Nephron progenitor cell (in vitro differentiated cells): Measurements from ENCODE around the gene UBQLN3.

Experiments used
- DNase-seq: peaks from one replicate; pipeline ENCODE4 v3.0.0; 2021
- H3K27ac Mint-ChIP-seq: 2 replicates; pipeline ENCODE4 v1.8.0; 2021; ENCODE audit warnings: mild to moderate bottlenecking, moderate library complexity, mixed read lengths
- H3K27me3 Mint-ChIP-seq: 2 replicates; pipeline ENCODE4 v1.8.0; 2021; ENCODE audit warnings: mild to moderate bottlenecking, low read depth, mixed read lengths; ENCODE audit not compliant: poor library complexity
- H3K36me3 Mint-ChIP-seq: 2 replicates; pipeline ENCODE4 v1.8.0; 2021; ENCODE audit warnings: low read depth, mixed read lengths
- H3K4me1 Mint-ChIP-seq: 2 replicates; pipeline ENCODE4 v1.8.0; 2021; ENCODE audit warnings: mixed read lengths
- H3K4me3 Mint-ChIP-seq: 2 replicates; pipeline ENCODE4 v1.8.0; 2021; ENCODE audit warnings: mild to moderate bottlenecking, moderate library complexity, mixed read lengths
- H3K9me3 Mint-ChIP-seq: 2 replicates; pipeline ENCODE4 v1.8.0; 2021; ENCODE audit warnings: mild to moderate bottlenecking, moderate library complexity, mixed read lengths
- TF ChIP-seq, protein P1 (sequence below): fragments of 200-600 bp; sonication (generic); IDR thresholded peaks from 2 replicates; pipeline ENCODE4 v1.5.0; 2021; ENCODE audit warnings: antibody characterized with exemption

Gene UBQLN3

GRCh38 chr11:5528495-5528894 lies 18.7 kb upstream of the UBQLN3 start:
- H3K36me3 Mint-ChIP-seq, result no peaks in the 10 kb centered on the region
- no peaks in the 10 kb centered on the region for H3K9me3 Mint-ChIP-seq
- no peaks in the 10 kb centered on the region for H3K4me1 Mint-ChIP-seq

DNA sequence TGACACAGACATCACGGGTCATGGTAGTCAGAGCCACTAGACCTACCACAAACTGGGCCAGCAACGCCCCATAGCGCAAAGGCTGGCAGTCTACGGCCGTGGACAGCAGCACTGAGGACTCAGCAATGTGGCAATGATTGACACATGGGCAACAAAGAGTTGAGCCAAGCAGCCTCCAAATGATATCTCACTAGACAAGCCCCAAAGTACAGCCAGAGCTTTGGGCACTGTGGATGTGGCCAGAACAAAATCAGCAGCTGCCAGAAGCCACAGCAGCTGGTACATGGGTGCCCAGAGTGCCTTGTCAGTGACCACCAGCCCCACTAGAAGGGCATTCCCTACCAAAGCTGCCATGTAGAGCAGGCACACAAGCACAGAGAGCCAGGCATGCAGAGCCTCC lies 18.0 kb upstream of the UBQLN3 start:
- no peak overlapping the region for H3K27ac Mint-ChIP-seq
- H3K36me3 Mint-ChIP-seq, result no peaks in the 10 kb centered on the region
- no peaks in the 10 kb centered on the region for H3K4me1 Mint-ChIP-seq
- TF ChIP-seq, protein P1, sequence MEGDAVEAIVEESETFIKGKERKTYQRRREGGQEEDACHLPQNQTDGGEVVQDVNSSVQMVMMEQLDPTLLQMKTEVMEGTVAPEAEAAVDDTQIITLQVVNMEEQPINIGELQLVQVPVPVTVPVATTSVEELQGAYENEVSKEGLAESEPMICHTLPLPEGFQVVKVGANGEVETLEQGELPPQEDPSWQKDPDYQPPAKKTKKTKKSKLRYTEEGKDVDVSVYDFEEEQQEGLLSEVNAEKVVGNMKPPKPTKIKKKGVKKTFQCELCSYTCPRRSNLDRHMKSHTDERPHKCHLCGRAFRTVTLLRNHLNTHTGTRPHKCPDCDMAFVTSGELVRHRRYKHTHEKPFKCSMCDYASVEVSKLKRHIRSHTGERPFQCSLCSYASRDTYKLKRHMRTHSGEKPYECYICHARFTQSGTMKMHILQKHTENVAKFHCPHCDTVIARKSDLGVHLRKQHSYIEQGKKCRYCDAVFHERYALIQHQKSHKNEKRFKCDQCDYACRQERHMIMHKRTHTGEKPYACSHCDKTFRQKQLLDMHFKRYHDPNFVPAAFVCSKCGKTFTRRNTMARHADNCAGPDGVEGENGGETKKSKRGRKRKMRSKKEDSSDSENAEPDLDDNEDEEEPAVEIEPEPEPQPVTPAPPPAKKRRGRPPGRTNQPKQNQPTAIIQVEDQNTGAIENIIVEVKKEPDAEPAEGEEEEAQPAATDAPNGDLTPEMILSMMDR, result no peak
- H3K4me3 Mint-ChIP-seq, result no peak overlapping the region
- H3K27me3 Mint-ChIP-seq, result peaks cover 9% of the 10 kb centered on the region
- H3K9me3 Mint-ChIP-seq, result no peaks in the 10 kb centered on the region
- no peak for DNase-seq

More at GRCh38 chr11:5528495-5528894, 18.7 kb upstream of the UBQLN3 start:
- H3K27me3 Mint-ChIP-seq, result peaks cover 7% of the 10 kb centered on the region
- no peak overlapping the region for H3K27ac Mint-ChIP-seq
- no peak for DNase-seq
- H3K4me3 Mint-ChIP-seq, result no peak overlapping the region
- TF ChIP-seq, protein P1, result no peak

GRCh38 chr11:5524756-5525155 lies 15.0 kb upstream of the UBQLN3 start:
- no peaks in the 10 kb centered on the region for H3K36me3 Mint-ChIP-seq
- H3K4me1 Mint-ChIP-seq, result no peaks in the 10 kb centered on the region
- no peak overlapping the region for H3K4me3 Mint-ChIP-seq
- TF ChIP-seq, protein P1, result no peak
- H3K27ac Mint-ChIP-seq, result no peak overlapping the region
- H3K9me3 Mint-ChIP-seq, result no peaks in the 10 kb centered on the region
- peaks cover 9% of the 10 kb centered on the region for H3K27me3 Mint-ChIP-seq
- no peak for DNase-seq

DNA sequence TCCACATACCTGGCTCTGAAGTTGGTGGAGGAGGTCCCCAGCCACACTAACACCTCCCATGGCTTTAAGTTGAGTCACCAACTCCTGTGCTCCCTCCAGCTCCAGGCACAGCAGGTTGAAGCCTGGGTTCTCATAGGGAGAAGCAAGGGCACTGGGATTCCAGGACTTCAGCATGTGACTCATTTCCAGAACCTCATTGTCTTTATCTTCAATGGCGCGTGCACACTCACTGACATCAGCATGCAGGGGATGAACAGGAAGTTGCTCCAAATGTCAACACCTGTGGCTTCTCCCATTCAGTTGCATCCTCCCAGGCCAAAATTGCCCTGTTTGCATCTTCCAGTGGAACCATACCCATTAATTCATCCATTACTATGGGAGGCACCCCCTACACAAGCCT lies 12.6 kb upstream of the UBQLN3 start:
- Mint-ChIP-seq H3K4me1 (no peaks in the 10 kb centered on the region), H3K4me3 (no peak overlapping the region), H3K9me3 (no peaks in the 10 kb centered on the region), H3K27ac (no peak overlapping the region), H3K27me3 (peaks cover 11% of the 10 kb centered on the region), H3K36me3 (no peaks in the 10 kb centered on the region)
- TF ChIP-seq, protein P1, result no peak
- DNase-seq, result no peak

- Mint-ChIP-seq H3K36me3 (no peaks in the 10 kb centered on the region), H3K4me3 (no peak overlapping the region), H3K9me3 (no peaks in the 10 kb centered on the region), H3K4me1 (no peaks in the 10 kb centered on the region), H3K27ac (no peak overlapping the region), H3K27me3 (peaks cover 9% of the 10 kb centered on the region)
- TF ChIP-seq, protein P1, result no peak
- no peak for DNase-seq
Observed at GRCh38 chr11:5521540-5521939, 11.8 kb upstream of the UBQLN3 start.

- no peak within 1 kb of the TSS for H3K4me3 Mint-ChIP-seq
- TF ChIP-seq, protein P1, result no peak
- no peaks in the 10 kb centered on the region for H3K36me3 Mint-ChIP-seq
- no peaks in the 10 kb centered on the region for H3K4me1 Mint-ChIP-seq
- H3K27ac Mint-ChIP-seq, result no peak within 1 kb of the TSS
- H3K9me3 Mint-ChIP-seq, result no peaks in the 10 kb centered on the region
- peaks cover 16% of the 10 kb centered on the region for H3K27me3 Mint-ChIP-seq
- no peak for DNase-seq
Observed at GRCh38 chr11:5516599-5516998, 6.8 kb upstream of the UBQLN3 start, which contains the start of gene UBQLNL. Gene UBQLNL (minus strand): TSS chr11:5516699. CDS start chr11:5516441, 258 bp downstream.
